GM19455 (cell line): ENCODE data around the gene BFSP1.

ENCODE experiments used
- ATAC-seq: cut with Tn5 transposase; IDR thresholded peaks from one replicate; pipeline ENCODE4 v1.9.1; 2021; ENCODE audit not compliant: unreplicated experiment

BFSP1 gene

DNA sequence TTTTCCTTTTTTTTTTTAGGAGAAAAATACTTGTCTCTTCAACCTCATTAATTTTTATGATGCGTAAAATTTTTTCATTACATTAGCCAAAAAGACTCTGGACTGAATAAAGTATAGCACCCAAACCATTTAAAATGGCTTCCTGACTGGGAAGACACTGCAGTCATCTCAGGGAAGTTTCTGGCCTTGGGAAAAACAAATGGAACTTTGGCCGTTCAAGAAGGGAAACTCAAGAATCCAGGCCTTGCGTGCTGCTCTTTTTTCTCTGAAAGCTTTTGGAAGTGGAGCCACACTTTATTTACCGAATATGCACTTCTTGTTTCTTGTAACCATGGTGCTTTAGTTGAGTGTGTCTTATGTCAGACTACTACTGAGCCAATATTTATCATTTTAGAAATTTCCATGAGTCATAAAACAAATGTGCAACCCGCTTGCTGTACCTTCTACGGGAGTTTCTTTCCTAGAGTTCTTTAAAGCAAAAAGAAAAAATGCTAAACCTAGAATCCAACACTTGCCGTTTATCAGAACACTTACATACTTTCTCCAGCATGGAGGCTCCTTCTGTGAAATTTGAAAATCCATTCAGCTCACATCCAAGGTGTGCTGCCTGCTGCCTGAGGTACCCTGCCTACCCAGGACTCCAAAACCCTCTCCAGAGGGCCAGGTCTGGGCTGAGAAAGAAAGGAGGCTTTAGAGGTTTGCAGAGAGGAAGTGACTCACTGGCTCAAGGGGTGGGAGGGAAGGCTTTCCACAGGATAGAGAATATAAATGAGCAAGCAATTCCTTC is 27.2 kb upstream of the BFSP1 start:
- ATAC-seq: no peak

DNA sequence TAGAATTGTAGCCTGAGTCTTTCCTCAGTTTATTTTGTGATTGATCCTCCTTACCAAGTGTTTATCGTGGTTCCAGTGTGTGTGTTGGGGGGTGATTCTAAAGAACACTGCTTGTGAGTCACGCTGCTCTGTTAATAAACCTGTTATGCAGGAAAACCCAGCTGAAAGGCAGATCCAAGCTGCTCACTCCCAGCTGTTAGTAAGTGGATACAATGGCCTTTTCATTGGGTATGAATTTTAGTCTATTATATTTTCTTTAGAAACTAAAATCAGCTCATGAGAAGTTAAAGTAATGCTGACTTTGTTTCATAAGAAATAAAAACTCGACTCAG is 26.5 kb upstream of the BFSP1 start:
- no peak for ATAC-seq

GRCh38 chr20:17556837-17557674 is 25.9 kb upstream of the BFSP1 start:
- no peak for ATAC-seq

- ATAC-seq: no peak
Observed at GRCh38 chr20:17555106-17555505, 23.9 kb upstream of the BFSP1 start.

GRCh38 chr20:17549131-17549530 is 18.0 kb upstream of the BFSP1 start:
- no peak for ATAC-seq

DNA sequence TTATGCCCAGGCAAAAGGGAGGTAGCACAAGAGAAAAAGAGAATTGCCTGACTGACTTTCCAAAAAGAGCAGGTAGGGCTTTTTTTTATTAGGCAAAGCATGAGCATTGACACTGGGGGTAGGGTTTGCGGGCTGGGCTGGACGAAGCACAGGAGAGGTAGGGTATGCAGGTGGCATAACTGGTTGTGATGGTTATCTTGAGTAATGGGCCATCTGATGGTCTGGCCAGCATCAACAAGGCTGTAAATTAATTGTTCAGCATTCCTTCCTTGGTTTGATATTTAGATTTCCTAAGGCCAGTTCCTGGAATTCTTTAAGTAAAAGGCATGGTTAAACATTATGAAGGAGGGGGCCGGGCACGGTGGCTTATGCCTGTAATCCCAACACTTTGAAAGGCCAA is 13.9 kb upstream of the BFSP1 start:
- ATAC-seq: no peak

GRCh38 chr20:17543531-17544131 is 12.5 kb upstream of the BFSP1 start:
- ATAC-seq: no peak

DNA sequence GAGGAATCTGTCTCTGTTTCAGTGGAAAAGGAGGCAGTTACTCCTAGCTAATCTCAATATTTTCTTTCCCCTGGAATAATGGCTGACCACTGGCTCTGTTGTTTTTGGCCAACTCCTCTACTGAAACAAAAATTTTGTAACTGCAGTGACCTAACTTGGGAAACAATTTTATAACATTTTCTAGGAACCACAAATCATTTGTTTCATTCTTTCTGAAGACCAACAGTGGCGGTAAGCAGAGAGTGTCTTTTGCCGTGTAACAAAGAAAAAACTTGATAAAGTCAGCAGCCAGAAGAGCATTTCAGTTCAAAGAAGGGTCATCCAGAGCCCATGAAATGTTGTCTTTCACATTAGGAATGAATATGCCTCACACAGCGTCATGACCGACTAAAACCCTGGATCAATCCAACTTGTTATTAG is 11.8 kb upstream of the BFSP1 start:
- no peak for ATAC-seq

GRCh38 chr20:17542481-17542880 is 11.3 kb upstream of the BFSP1 start:
- no peak for ATAC-seq

DNA sequence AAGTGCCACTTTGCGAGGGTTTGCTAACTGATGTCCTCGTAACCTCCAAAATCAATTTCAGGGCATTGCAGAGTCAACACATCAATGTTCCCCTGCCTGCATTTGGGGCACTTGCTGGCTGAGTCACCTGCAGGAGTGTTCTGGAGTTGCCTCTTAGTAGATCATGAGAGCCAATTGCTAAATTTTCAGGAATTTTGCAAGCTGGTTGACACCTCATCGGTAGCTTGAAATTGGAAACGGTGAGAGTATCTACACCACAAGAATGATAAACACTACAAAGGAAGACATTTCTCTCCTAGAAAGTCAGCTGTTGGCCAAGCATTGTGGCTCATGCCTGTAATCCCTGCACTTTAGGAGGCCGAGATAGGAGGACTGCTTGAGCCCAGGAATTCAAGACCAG is 10.8 kb upstream of the BFSP1 start:
- ATAC-seq: no peak

GRCh38 chr20:17541596-17541995 is 10.4 kb upstream of the BFSP1 start:
- no peak for ATAC-seq

GRCh38 chr20:17538517-17539170 is 7.5 kb upstream of the BFSP1 start:
- no peak for ATAC-seq

- no peak for ATAC-seq
Observed at GRCh38 chr20:17537959-17538358, 6.8 kb upstream of the BFSP1 start.

- peak; percentile 87 for ATAC-seq
Observed at GRCh38 chr20:17536944-17537444, 5.8 kb upstream of the BFSP1 start.

DNA sequence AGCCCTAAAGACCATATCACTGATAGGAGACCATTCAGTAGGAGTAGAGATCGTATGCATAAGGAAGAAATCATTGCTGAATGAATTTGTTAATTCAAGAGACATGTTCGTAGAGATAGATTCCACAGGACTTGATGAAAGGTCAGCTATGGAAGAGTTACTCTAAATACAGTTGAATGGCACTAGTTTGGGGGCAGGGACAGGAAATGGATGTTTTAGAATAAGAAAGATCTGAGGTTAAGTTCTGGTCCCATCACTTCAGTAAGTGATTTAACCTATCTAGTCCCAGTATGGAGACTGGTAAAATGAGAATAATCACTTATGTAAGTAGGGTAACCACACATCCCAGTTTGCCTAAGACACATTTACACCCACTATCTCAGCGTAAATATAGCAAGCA is 2.9 kb upstream of the BFSP1 start:
- no peak for ATAC-seq

DNA sequence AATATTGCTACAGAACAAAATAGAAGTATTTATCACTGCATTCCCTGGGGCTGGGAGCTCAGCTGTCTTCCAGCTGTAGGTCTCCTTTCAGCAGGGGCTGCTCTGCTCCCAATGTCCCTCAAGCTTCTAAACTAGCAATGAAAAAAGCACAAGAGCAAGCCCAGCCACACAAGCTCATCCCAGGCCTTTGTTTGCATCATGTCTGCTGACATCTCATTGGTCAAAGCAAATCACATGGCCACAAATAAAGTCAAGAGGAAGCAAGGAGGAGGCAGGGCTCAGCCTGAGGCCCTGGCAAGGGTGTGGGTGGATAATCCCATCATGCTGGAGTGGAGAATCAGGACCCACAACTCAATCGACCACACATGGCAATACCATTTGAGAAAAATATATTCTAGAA is 2.2 kb upstream of the BFSP1 start:
- ATAC-seq: no peak

DNA sequence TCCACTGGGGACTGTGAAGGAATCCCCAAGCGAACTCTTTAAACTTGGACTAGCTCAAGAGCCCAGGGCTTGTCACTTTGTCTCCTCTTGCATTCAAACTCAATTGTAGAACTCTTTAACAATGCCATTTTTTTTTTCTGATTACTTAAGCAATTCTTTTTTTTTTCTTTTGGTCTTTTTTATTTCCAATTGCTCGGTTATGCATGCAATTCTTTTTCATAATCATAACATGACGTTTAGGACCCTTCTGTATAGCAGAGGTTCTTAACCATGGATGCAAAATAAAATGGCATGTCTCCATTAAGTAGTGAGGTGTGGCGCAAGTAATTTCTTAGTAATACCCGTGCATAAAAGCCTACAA is 466 bp upstream of the BFSP1 start:
- no peak for ATAC-seq

DNA sequence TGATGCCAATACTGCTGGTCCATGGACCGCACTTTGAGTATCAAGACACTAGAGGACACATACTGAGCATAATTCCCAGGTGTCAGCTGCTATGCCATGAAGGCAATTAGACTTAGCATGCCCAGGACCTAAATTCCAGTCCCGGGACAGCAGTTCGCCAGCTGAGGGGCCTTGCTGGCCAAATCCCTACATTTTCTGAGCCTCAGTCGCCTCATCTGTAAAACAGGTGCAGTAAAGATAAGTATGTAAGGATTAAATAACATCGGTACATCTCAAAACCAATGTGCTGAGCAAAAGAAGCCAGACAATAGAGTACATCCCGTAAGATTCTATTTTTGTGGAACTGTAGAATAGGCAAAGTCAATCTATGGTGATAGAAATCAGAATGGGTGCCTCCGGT is 1.0 kb downstream of the BFSP1 start:
- ATAC-seq: no peak

GRCh38 chr20:17529586-17529985 is 1.6 kb downstream of the BFSP1 start:
- ATAC-seq: no peak

DNA sequence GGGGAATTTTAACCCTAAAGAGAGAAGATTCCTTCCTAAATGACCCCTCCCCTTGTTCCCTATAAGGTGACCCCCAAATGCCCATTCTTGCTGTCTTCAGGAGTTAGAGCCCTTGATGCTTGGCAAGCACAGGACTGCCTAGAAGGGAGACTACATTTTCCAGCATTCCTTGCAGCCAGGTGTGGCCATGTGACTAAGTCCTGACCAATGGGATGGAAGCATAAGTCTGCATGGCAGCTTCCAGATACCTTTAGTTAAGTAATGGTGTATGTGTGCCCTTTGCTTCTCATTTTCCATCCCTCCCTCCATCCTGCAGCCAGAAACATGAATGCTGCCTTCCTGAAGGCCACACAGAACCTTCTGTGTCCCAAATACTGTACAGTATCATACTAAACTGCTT is 5.5 kb downstream of the BFSP1 start:
- peak; percentile 64 for ATAC-seq

GRCh38 chr20:17525132-17525531 is 6.0 kb downstream of the BFSP1 start:
- no peak for ATAC-seq
